A204.1 (cell line): Measurements from ENCODE around the gene PRR18.

Source experiments
- FAIRE-seq: peaks from 2 replicates; lab custom pipeline; 2012; peaks lifted over from hg19 to GRCh38; lab: Jason Lieb, UNC

Gene PRR18

DNA sequence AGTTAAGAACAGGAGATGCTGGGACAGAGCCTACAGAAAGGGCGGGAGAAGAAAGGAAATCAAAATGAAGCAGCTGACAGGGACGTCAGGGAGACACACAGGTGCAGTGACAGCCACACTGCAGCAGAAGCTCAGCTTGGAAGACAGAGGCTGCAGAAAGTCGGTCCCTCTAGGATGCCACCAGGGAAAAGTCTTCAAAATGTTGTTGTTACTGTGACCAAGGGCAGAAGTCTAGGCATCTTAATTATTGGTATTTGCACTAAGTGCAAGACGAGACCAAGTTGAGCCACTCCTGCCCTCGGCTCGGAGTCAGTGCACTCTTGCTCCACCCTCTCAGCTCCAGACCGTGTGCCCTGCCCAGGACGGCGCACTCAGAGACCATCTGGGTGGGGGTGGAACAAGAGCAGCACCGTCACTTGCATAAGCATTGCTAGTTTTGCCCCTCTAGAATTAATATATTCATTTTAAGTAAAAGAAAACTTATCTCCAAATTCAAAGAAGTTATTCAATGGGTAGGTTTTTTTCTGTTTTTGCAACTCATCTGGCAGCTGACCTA is 2.6 kb downstream of the PRR18 start:
- no peak for FAIRE-seq

DNA sequence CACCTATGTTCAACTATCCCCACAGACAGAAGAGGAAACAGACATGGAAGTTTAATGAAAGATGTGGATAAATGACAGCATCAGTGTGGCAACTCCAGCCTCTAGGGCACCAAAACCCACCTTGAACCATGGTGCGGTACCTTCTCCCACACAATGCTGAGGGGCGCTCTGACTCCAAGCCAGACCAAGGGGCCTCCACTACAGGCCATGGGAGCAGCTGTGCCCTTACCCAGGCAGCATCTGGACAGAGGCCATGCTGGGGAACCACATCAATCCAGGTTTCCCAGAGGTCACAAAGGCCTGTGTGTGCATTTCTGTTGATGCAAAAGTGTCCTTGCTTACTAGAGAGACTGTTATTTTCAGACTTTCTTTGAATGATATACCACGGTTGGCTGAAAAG is 4.1 kb downstream of the PRR18 start:
- no peak for FAIRE-seq

DNA sequence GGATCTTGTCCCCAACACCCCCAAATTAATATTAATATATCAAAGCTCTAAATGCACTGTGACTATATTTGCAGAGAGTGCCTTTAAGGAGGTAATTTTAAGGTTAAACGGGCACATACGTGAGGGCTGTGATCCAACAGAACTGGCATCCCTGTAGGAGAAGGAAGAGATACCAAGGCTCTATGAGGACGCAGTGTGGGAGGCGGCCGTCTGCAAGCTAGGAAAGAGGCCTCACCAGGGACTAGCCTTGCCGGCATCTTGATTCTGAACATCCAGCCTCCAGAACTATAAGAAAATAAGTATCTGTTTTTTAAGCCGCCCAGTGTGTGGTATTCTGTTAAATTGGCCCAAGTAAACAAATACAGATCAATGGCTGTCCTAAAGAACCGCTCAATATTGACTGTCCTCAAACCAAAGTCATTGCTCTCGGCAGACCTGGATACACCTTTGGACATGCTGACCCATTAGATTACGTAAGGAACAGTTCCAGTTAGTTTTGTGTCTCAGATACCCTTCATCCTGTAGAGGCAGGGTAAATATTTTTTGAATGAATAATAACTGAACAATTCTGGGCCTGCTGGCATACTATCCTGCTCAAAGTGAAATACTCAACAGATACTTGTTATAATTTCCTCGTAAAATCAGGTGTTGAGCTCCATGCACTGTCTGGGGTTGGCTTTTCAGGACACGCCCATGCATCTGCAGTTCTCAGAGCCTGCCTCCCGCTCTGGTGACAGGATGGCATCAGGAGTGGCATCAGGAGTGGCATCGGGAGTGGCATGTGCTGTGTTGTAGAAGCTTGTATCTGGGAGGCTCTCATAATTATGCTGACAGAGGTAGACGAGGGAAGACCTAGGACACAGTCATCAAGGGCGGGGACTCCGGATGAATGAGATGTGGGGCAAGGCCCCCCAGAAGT is 6.3 kb downstream of the PRR18 start:
- FAIRE-seq = no peak

DNA sequence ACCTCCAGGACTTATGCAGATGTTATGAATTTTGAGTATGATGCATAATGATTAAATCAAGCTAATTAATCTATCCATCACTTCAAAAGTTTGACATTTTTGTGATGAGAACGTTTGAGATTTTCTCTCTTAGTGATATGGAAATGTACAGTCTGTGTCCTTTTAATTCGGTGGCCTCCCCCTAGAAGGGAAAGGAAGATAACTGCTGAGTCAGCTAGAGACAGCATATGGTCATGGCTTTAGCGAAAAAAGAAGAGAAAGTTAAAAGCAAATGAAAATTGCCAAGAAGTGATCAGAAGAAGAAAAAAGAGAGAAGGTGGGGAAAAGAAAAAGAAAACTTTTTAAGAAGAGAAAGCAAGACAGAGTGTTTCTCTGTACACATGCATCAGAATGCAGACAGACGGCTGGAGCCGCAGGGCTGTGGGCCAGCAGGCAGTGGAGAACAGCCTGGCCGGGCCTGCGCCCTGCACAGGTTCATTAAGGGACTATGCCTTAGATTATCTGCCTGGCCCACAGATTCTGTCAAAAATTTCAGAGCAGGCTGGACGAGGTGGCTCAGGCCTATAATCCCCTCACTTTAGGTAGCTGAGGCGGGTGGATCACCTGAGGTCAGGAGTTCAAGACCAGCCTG is 7.7 kb downstream of the PRR18 start:
- no peak for FAIRE-seq

DNA sequence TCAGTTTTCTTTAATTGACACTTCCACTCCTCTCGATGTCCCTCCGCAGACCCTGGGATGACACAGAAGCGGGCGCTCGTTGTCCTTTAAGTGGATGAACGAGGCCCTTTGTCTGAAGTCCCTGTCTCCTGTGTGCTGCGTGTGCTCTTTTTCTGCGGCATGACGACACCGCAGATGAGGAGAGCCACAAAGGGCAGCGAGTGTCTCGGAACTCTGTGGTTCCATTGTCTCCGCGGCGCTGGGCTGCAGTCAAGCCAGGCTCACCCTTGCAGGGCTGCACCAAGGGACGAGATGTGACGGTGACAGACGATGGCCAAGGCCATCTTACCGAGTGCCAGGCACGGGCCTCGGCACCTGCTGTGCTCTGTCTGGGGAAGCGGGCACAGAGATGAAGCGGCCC is 10.6 kb downstream of the PRR18 start:
- no peak for FAIRE-seq

DNA sequence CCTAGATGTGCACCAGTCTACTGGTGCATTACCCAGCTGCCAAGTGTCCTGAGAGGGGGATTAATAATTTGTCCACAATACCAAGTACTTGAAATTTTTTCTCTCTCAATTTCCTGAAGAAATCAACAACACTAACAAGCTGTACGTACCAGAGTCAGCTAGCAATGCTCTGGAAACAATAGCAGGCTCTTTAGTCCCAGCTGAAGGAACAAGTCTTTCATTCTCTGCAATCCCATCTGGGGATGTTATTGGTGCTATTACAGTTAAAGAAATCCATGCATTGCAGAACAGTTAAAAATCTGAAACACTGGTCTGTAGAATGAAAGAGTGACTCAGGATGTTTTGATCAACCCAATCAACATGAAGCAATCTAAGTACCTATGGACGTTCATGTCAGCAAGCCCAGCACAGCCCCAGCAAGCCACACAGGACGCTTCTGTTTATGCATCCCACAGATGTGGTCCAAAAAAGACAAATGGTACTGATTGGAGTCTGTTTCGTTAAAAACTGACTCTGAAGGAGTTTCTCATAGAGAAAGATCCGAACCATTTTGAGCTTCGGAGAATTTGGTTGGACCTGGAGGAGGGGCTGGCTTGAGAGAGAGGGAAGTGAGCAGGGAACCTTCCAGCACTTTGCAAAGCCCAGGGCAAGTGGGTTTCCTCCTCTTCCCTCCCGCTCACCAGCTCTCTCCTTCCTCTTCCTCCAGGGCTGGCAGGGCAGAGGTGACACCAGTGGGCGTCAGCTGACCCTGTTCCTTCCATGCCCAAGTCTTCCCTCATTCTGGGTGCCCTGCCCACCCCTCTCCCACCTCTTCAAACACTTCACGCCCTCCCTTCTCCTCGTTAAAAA is 11.9 kb downstream of the PRR18 start:
- FAIRE-seq = no peak

DNA sequence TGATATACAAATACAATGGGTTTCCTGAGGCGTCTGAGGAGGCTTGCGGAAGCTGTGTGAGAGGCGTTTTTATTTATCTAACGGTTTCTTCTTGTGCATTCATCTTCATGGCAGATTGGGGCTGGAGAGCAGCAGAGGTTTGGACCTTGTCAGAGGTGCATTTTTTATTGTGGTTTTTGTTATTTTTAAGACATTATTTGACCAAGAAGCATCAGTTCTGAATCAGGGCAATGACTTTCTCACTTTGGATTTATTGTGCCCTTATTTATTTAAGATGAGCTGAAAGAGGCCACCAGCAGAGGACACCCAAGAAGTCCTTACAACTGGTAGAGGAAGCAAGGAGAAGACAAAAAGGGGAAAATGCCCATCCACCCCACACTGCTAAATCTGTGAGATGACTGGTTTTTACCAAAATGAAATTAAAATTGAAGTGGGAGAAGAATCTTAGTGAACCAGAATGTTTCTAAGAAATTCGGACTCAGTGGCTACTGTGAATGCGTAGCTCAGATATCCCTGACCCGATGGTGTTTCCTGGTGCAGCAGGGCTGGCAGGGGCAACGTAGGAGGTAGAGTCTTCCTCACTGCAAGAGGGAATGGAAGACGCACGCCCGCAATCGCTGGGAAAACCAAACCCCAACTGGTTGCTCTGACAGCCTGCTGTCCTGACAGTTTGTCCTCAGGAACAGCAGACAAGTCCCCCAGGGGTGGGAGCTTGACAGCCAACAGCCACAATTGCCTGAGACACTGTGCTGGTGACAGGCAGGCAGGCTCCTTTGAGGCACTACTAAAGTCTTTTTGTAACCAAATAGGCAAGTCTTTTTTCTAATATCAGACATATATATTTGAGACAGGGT is 14.2 kb downstream of the PRR18 start:
- FAIRE-seq = no peak

DNA sequence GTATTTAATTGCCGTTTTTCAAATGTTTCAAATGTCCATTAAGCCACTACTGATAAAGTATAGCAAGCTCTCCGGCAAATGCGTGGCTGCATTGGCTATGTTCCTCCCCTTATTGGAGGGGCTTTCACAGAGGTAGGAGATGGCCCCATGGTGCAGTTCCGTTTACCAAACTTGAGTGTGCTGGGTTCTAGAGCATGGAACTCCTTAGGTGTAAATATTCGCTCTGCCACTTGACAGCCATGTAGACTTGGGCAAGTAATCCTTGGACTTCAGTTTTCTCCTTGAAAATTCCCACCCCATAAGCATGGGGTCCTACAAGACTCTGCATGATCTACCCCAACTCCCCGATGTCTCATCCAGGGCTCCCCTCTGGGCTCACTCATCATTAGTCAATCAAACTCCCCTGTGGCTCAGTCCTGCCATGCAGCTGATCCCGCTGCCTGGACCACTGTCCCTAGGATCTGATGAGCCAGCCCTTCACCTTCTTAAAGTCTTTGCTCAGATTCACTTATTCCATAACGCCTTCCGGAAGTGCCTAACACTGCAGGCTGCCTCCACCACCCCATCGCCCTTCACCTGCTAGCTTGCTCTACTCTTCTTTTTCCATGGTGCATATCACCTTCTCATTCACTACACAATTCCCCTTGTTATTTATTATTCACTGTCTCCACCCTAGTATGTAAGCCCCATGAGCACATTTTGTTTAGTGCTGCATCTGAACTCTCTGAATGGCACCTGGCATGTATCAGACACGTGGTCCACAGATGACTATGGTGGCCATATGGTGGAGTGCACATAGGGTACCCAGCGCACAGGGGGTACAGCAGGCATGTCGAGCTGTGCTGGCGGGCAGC is 18.8 kb downstream of the PRR18 start:
- no peak for FAIRE-seq

DNA sequence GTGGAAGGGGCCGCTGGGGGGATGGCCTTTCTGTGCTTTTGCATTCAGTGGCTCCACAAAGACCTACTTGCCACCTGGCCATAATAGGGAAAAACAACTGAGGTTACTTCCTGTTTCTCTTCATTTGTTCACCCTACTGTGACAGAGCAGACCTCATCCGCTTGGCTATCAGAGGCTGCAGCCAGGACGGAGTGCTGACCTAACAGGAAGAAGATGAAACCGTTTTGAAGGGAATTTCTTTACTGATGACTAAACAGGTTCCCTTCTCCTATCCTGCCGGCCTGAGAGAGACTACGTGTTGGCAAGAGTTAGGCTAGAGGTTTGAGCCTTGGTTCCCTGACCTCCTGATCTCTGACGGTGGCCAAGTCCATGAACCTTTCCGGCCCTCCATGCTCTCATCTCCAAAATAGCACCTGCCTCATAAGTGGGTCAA is 21.3 kb downstream of the PRR18 start:
- no peak for FAIRE-seq

DNA sequence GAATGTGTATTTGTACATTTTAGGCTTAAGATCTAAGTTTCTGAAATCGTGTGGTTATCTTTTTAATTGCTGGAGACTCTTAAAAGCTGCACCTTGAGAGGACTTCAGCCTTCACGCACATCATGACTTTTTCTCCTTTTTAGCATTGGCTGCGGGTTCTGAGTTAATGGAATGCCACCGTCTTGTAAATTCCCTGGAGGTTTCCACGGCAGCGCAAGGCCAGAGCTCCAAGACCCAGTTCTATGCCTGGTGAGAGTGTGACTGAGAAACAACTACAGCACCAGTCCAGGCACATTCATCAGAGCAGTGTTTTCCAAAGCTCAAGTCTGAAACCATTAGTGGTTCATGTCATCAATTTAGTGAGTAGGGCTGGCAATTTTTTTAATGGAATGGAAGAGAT is 23.0 kb downstream of the PRR18 start:
- FAIRE-seq = no peak

DNA sequence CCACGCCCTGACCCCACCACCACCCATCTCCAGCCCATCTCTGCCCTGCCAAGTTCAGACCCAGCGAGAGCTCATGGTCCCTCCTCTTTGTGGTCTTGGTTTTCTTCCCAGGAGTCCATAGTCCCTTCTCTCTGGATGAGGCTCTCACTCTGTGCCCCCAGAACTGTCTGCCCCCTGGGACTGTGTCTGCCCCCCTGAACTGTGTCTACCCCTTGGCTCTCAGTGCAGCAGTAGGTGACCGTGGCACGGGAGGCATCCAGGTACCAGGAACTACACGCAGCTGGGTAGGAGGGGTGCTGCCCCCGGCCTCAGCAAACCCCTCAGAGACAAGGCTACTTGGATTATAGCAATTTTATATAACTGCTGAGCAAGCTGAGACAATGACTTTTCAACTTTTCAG is 23.6 kb downstream of the PRR18 start:
- FAIRE-seq = no peak

DNA sequence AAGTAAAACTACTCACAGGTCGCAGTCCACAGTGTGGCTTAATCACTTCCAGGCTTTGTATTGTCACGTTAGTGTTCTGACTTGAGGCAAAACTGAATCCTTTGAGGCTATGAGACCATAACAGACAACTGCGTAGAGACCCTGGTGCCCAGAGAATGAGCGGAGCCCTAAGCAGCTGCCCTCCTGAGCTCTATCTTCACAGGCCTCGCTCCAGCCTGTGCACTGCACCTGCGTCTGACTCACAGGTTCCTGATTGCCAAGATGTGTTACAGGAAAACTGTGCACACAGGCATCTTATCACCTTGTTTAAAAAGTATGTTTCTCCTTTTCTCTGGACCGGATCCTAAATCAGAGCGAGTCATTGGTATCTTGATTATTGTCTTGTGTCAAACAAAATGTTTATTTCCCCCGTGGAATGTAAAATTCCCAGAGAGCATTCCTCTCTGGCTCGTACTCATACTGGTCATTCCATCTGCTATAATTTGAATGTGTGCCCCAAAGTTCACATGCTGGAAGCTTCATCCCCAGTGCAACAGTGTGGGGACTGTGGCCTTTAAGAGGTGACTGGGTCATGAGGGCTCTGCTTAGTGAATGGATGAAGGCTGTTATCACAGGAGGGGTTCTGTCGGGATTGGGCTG is 25.7 kb downstream of the PRR18 start:
- no peak for FAIRE-seq

DNA sequence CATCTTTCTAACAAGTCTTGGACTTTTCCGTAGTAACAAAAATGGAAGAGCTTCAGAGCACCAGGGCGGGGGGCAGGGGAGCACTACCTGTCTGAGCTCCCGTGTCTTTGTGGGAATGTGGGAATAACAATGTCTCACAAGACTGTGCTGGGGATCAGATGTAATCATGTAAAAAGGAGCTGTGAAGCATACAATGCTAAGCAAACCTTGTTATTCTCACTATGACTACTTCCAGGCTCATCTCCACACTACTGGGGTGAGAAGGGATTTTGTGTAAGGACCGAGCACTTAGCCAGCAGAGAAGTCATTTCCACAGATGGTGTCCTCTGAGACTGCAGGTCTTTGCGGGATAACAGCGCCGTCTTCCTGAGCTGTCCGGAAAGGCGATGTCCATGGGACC is 27.1 kb downstream of the PRR18 start:
- no peak for FAIRE-seq

DNA sequence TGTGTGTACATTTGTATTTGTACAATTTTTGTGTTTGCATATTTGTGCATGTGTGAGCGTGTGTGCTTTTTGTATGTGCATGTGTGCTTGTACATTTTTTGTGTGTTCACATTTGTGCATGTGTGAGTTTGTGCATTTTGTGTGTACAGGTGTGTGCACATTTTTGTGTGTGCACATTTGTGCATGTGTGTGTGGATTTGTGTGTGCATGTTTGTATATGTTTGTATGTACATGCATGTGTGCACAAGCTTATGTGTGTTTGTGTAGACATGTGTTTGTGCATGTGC is 28.9 kb downstream of the PRR18 start:
- FAIRE-seq = no peak

DNA sequence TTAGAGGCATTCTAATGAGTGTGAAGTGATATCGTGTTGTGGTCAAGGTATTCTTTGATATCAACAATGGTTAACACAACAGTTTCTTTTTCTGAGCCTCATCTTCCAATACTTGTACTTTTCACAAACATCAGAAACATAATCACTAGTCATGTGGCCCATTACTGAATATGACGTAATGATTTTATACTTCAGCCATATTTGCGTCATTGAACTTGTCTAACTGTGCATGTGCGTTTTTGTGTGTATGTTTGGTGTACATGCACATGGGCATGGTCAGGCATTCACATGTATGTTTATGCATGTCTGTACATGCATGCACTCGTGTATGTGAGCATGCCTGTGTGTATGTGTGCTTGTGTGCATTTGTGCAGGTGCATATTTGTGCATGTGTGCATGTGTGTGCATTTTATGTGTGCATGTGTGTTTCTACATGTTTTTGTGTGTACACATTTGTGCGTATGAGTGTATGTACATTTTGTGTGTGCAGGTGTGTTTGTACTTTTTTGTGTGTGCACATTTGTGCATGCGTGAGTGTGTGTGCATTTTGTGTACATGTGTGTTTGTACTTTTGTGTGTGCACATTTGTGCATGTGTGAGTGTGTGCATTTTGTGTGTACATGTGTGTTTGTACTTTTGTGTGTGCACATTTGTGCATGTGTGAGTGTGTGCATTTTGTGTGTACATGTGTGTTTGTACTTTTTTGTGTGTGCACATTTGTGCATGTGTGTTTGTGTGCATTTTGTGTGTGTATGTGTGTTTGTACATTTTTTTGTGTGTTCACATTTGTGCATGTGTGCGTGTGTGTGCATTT is 29.4 kb downstream of the PRR18 start:
- no peak for FAIRE-seq

DNA sequence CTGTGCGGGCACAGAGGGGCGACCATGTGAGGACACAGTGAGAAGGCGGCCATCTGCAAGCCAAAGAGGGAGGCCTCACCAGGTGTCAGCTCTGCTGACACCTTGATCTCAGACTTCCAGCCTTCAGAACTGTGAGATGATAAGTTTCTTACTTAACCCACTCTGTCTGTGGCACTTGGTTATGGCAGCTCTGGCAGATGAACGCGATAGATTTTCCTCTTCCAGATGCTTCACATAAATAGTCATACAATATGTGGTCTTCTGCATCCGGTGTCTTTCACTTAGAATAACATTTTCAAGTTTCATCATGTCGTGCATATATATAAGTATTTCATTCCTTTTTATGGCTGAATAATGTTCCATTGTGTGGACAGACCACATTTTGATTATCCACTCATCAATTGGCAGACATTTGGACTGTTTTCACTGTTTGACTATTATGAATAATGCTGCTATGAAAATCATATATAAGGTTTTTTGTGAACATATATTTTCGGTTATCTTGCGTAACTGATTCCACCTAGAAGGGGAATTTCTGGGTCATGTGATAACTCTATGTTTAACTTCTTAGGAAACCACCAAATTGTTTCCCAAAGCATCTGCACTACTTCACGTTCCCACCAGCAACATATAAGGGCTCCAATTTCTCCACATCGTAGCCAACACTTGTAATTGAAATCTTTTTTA is 30.2 kb downstream of the PRR18 start:
- FAIRE-seq = no peak

DNA sequence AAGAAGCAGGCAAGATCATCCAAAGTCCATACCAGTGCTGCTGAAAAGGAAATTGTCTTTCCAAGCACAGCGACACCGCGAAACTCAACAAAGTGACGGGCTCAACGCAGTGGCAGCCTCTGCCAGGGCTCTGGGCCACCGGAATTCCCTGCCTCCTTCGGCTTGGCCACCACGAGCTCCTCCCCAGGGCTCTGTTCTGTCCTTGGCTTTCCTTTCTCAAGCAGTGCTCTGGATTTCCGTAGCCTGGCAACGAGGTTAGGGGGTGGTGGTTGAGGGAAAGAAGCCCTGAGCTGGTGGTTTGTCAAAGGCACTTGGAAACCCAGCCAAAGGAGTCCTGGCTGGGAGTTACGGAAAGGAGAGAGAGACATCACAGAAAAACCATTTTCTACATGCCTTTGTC is 31.2 kb downstream of the PRR18 start:
- no peak for FAIRE-seq

DNA sequence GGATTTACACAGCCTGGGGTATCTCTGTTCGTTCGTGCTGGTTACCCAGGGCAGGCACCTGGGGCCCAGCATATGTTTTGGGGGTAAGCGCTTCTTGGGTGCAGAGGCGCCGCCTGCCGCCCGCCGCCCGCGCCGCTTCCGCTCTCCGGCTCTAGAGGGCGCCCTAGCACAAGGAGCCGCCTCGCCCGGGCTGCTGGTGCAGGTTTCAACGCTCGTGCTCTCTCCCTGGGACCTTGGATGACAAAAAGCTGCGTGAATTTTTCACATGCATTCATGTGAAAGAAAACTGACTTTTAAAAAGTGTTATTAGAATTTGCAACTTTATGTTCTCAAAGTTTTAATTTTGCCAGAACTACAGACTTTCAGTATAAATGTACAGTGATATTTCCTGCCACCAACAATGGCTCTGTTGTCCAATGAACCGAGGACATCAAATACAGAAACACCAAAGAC is 32.5 kb downstream of the PRR18 start:
- FAIRE-seq = no peak
